Stimulated activated CD4-positive, alpha-beta T cell treated with anti-CD3 and anti-CD28 coated beads, Interleukin-2, amount 100 ng/mL, for 48 hours (primary cell): ENCODE measurements around the gene NDST1.
"Not testable (repeated sequence)": the region's sequence is repeated elsewhere in the genome, so short reads cannot be mapped to it uniquely, and the experiment has no call there.

Experiments
- DNase-seq, 2 donors: peaks; one replicate each; pipeline ENCODE4 v3.0.0-alpha.2; 2020

NDST1 gene

GRCh38 chr5:150507474-150508276 is at the start of gene NDST1:
Gene NDST1 (plus strand): TSS chr5:150508131. CDS start chr5:150521255, 13,124 bp downstream.
- no peak for DNase-seq

- DNase-seq: peak; percentile 91 to 96
These were observed 49.0 kb upstream of the NDST1 start for GRCh38 chr5:150458802-150459557.

- no peak for DNase-seq
These were observed 47.1 kb upstream of the NDST1 start for GRCh38 chr5:150460781-150461180.

DNA sequence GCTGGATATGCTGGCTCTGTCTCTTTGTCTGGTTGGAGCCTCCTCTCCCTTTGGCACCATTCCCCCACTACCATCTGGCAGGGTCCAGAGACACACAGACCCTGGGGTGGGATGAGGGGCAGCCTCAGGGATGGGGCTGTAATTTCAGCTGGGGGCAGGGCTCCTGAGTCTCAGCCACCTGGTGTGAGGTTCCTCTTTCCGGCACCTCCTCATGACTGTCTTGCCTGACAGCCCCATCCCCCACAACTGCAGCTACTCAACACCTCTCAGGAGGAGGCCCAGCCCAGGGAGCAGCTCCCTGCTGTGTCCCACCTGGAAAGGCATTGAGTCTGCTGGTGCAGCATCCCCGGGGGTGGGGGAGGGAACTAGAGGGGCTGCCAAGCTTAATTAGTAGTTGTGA is 46.7 kb upstream of the NDST1 start:
- DNase-seq: no peak

GRCh38 chr5:150464554-150465012 is 43.3 kb upstream of the NDST1 start:
- no peak for DNase-seq

DNA sequence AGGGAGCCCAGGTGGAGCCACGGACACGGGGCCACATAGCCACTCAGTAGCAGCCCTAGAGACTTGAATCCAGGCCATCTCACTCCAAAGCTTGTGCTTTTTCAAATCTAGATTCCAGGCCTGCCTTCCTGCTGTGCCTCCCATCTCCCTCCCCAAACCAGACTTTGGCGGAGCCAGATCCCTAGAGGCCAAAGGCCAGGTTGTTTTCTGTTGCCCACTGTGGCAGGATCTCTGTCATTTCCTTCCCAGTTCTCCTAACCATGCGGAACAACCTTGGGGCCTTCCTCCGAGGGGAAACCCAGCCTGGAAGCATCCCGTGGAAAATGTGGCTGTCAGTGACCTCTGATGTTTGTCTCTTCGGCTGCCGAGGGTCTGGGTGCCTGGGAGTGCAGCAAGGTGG is 42.0 kb upstream of the NDST1 start:
- DNase-seq: no peak

GRCh38 chr5:150468206-150468605 is 39.7 kb upstream of the NDST1 start:
- no peak for DNase-seq

GRCh38 chr5:150469718-150470469 is 38.0 kb upstream of the NDST1 start:
- DNase-seq: no peak

DNA sequence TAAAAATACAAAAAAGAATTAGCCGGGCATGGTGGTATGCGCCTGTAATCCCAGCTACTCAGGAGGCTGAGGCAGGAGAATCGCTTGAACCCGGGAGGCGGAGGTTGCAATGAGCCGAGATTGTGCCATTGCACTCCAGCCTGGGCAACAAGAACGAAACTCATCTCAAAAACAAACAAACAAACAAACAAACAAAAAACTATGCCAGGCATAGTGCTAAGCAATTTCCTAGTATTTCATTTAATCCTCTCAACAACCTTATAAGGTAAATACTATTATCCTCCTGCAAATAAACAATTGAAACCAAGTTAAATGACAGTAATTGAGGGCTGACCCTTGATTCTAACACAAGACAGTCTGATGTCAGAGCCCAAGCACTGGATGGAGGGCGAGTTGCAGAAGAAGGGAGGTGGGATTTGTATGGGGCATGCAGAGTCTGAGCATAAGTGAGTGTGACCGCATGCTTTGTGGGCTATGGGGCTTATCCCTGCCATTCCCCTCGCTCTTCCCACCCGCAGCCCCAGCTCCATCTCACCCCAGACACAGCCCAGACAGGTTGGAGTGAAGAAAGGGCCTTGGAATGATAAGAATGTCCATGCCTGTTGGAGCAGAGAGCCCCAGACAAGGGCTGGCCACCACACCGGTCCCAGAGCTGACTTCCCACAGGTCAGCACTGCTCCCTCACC is 34.1 kb upstream of the NDST1 start:
- no peak for DNase-seq

DNA sequence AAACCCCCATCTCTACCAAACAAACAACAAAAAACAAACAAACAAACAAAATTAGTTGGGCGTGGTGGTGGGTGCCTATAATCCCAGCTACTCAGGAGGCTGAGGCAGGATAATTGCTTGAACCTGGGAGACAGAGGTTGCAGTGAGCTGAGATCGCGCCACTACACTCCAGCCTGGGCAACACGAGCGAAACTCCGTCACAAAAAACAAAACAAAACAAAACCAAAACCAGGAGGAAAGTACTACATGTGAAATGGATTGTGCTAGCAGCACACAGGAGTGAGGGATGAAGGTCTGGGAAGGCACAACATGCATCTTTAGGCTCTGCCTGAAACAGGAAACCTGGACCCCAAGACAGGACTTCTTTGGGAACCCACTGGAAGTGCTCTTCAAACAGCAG is 31.4 kb upstream of the NDST1 start:
- not testable (repeated sequence) for DNase-seq

GRCh38 chr5:150479416-150479815 is 28.5 kb upstream of the NDST1 start:
- DNase-seq: no peak

DNA sequence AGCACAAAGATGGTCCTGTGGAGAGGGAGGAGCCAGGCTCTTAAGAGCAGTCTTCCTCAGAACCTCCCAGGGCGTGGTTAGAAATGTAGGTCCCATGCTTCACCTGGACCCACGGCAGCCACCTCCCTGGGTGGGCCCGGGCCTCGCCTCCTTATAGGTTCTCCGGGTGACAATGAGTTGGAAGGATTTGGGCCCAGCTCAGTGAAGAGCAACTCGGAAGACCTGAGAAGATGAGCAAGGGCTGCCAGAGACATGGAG is 26.3 kb upstream of the NDST1 start:
- DNase-seq: no peak

- DNase-seq: no peak
These were observed 25.9 kb upstream of the NDST1 start for GRCh38 chr5:150481972-150482406.

DNA sequence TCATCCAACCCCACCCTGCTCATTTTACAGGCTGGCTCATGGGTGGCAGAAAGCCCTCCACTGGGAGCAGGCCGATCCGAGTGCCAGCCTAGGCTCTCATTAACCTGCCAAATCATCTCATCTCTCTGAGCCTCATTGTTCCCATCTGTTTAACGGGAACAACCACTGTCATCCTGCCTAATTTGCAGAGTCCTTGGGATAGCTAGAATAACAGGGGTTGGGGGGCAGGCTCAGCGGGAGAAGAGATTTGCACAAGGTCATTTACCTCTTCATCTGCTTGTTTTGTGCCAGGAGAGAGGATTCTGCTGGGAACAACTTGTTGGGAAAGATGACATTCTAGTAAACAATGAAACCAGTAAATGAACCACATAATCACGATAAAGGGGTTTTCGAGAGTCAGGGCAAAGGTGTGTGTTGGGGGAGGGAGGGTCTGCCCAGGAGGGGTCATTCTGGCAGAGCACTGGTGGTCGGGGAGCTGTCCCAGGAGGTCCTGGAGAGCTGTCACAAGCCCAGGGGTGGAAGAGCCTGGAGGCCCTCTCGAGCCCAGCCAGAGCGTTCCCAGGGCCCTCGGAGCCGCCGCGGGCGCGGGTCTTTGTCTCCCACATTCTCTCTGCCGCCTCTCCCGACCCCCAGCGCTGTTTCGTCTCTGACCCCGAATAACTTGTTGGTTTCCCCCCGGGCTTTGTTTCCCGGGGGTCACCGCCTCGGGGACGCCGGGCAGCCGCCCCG is 22.8 kb upstream of the NDST1 start:
- no peak for DNase-seq

DNA sequence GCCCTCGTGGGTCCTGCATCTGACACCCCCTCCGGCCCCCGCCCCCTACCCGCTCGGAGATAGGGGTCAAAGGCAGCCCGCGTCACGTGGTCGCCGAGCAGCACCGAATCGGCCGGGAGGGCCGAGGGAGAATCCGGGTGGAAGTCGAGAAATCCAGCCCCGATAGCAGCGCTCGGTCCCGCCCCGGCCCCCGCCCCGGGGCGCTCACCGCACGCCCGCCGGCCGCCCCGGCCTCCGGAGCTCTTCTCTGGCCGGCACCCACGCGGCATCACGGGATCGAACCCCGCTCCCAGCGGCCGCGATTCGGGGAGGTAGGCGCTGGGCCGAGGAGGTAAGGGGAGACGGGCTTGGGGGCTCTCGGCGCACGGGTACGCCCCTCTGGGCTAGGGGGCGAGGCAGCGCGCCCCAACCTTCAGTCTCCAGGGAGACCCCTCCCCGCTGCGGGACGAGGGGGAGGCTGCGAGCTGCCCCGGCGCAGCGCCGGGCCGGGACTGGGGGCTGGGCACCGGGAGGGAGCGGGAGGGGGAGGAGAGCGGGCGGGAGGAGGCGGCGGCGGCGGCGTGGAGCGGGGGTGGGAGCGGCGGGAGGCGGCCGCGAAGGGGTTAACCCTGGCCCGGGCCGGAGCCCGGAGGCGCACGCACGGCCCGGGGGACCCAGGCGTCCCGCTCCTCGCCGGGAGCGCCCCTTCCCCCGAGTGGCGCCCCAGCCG is 22.1 kb upstream of the NDST1 start:
- DNase-seq: peak; percentile 5 to 25

DNA sequence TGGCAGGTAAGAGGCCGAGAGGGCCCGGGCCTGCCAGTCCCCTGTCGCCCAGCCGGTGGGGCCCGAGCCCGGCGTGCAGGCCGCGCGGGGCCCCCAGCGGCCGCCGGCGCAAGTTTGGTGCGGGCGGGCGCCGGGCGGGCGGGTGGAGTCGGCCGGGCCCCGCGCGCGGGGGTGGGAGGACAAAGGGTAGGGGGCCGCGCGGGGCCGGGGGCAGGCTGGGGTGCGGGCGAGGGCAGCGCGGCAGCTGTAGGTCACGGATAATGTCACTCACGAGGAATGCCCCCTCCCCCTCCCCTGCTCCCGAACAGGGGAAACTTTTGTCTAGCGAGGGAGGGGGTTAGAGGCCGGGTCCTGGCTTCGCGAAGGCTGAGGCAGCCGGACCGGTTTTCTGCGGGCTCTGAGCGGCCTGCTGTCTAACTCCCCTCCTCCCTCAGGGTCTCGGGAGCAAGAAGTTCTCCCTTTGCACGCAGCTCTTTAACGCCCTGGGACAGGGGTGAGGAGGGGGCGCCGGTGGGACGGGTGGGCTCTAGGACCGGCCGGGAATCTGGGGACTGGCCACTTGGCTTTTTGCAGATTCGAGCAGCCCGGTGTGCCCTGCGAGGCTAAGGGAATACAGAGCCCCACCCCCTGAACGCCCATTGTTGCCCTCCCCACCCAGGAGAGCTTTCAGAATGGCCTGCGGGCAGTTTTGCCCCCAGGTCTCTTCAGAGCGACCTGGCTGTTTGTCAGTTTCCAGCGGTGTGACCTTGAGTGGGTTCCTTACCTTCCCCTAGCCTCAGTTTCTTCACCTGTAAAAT is 21.3 kb upstream of the NDST1 start:
- DNase-seq: peak; percentile 26 to 37

GRCh38 chr5:150487199-150488061 is 20.5 kb upstream of the NDST1 start:
- no peak for DNase-seq

DNA sequence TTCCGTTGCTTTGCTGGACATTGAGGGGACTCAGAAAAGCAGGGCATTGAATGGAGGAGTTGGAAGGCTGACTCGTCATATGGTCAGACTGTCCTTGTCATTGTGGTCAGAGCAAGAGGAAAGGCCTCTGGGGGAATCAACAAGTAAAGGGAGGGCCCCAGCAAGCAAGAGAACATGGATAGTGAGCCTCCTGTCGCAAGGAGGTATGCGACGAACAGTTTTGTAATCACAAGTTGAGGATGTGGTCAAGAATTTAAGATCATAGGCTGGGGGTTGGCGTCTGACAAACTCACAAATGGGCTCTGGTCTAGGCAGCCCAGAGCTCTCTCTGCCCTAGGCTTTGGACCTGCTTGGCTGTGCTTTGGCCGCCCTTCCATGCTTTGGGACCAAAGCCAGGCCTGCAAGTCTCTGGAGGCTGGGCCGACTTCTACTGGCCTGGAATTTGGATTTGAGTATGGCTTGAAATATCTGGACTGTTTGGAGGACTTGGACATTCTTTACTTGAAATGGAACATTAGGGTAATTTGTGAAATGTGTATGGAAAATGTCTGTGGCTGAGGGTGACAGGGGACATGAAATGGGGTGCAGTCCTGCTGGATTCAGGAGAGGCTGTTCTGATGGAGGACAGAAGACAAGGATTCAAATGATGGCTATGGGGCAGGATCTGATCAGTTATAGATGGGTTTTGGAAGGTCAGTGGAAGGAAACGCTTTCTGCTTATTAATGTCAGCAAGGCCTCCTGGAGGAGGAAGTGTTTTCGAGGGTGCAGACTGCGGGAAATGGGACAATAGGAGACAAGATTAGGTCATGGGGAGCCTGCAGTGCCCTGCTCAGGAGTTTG is 19.2 kb upstream of the NDST1 start:
- DNase-seq: no peak
